SJCRH30 (cell line): ENCODE results near the gene SAP130. TPM values are rescaled to one million over a fixed set of nuclear protein-coding genes. Genes with fewer than 3 reads are reported as not detected.

Experiments used
- DNase-seq, 2 experiments: peaks; one replicate each; pipeline ENCODE4 v3.0.0-alpha.2; 2015 to 2020
- H3K27ac ChIP-seq: fragments of 250-450 bp; sonication (Bioruptor Pico); 2 replicates; pipeline ENCODE4 v1.5.1; 2020; ENCODE audit warnings: mild to moderate bottlenecking, moderate library complexity
- H3K27me3 ChIP-seq: fragments of 250-450 bp; sonication (Bioruptor Pico); 2 replicates; pipeline ENCODE4 v1.5.1; 2020; ENCODE audit warnings: mild to moderate bottlenecking, moderate library complexity
- H3K36me3 ChIP-seq: fragments of 250-450 bp; sonication (Bioruptor Pico); 2 replicates; pipeline ENCODE4 v1.5.1; 2020; ENCODE audit warnings: mild to moderate bottlenecking, moderate library complexity
- H3K4me1 ChIP-seq: fragments of 250-450 bp; sonication (Bioruptor Pico); 2 replicates; pipeline ENCODE4 v1.5.1; 2020; ENCODE audit warnings: mild to moderate bottlenecking, moderate library complexity
- H3K4me3 ChIP-seq: fragments of 250-450 bp; sonication (Bioruptor Pico); 2 replicates; pipeline ENCODE4 v1.5.1; 2020; ENCODE audit warnings: mild to moderate bottlenecking, moderate library complexity
- H3K9me3 ChIP-seq: fragments of 250-450 bp; sonication (Bioruptor Pico); replicated peaks from 2 replicates; pipeline ENCODE4 v1.5.1; 2020; ENCODE audit warnings: mild to moderate bottlenecking, moderate library complexity
- total RNA-seq: library from RNA; depleted of rRNA; stranded (reverse); fragments of >200 nt; shearing (Covaris generic); gene quantifications from 2 replicates; pipeline ENCODE4 v1.2.3, GENCODE V29; 2014

Gene SAP130
- total RNA-seq, 1 experiment from 2014 or later: 23.5 TPM

DNA sequence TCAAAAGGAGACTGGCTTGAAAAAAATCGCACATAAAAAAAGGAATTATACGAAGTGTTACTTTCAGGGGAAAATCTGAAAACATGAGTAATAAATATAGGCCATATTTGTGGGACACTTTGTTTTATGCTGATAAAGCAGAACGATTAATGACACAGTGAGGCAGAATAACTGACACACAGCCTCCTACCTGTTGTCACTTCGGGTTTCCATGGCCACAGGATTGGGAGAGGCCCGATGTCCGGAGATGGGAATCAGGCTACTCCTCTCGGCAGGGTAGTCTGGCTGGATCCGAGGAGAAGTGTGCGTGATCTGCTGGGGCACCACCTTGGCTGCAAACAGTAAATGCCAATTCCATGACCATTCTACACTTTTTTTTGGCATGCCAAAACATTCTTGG lies 31.7 kb downstream of the SAP130 start:
- no peaks in the 10 kb centered on the region for H3K9me3 ChIP-seq
- H3K36me3 ChIP-seq: peaks cover 86% of the 10 kb centered on the region
- no peak for DNase-seq
- H3K4me1 ChIP-seq: no peaks in the 10 kb centered on the region
- H3K27me3 ChIP-seq: no peaks in the 10 kb centered on the region
- H3K27ac ChIP-seq: no peak overlapping the region
- H3K4me3 ChIP-seq: no peak overlapping the region

DNA sequence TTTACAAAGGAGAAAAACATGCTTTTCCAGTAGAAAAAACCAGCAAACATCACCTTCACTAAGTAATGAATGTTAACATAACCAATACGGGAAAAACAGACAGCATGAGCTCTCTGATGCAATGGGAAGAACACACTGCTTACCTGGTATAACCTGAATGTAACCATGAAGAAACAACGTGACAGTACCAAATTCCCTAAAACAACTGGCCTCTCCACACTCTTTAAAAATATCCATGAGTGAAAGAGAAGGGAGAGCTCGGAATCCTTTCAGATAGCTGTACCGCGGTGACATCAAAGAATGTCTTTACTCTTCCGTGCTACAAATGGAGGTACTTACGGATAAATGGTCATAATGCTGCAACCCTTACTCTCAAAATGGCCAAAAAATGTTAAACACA lies 32.1 kb downstream of the SAP130 start:
- Histone ChIP-seq H3K9me3 (no peaks in the 10 kb centered on the region), H3K27me3 (no peaks in the 10 kb centered on the region), H3K27ac (no peak overlapping the region), H3K36me3 (peaks cover 81% of the 10 kb centered on the region), H3K4me1 (no peaks in the 10 kb centered on the region), H3K4me3 (no peak overlapping the region)
- no peak for DNase-seq

DNA sequence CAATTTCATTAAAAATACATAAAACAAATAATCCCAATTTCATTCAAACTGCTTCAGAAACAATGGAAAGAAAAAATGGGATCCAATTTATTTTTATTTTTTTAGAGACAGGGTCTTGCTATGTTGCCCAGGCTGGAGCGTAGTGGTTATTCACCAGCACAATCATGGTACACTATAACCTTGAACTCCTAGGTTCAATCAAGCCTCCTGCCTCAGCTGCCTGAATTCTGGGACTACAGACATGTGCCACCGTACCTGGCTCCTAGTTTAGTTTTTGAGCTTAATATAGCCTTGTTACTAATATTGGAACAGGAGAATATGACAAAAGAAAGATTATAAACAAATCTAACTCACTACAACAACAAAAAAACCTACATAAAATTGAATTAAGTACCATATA lies 34.2 kb downstream of the SAP130 start:
- H3K4me3 ChIP-seq: no peak overlapping the region
- peaks cover 78% of the 10 kb centered on the region for H3K36me3 ChIP-seq
- DNase-seq: no peak
- H3K9me3 ChIP-seq: no peaks in the 10 kb centered on the region
- no peak overlapping the region for H3K27ac ChIP-seq
- no peaks in the 10 kb centered on the region for H3K27me3 ChIP-seq
- H3K4me1 ChIP-seq: no peaks in the 10 kb centered on the region

DNA sequence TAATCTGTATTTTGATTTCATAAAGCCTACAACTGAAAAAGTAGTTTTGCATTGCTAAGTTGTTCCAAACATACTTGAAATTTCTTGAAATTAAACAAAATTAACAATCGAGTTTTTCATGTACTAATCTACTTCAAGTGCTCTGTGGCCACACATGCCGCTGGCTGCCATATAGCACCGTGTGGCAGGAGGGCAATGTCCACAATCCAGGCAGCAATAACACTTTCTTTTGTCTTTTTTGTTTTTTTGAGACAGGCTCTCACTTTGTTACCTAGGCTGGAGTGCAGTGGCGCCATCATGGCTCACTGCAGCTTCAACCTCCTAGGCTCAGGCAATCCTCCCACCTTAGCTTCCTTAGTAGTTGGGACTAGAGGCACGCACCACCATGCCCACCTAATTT lies 36.1 kb downstream of the SAP130 start:
- no peaks in the 10 kb centered on the region for H3K9me3 ChIP-seq
- no peak overlapping the region for H3K4me3 ChIP-seq
- H3K27ac ChIP-seq: no peak overlapping the region
- no peaks in the 10 kb centered on the region for H3K4me1 ChIP-seq
- no peak for DNase-seq
- H3K27me3 ChIP-seq: no peaks in the 10 kb centered on the region
- H3K36me3 ChIP-seq: peaks cover 79% of the 10 kb centered on the region

DNA sequence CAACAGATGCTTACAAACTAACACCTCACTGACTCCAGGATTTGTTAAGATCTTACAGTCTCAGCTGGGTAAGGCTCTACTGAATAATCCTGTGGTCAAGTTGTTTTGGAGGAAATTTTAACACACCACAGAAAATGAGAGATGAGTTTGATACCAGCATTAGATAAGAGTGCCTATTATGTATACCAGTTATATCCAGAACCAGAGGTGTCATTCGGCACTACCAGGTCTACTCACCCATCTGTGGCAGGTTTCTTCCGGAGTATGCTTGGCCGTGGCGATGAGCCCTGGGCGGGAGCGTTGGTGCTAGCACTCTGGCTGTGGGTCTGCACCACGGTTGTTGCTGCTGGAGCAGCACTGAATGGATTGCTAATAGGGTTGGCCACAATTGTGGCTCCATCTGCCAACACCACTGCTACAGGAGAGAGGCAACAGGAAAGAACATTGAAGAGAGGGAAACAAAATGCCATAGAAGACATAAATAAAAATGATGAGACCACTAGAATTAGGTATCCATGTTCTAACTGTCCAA lies 41.2 kb downstream of the SAP130 start:
- Histone ChIP-seq H3K27ac (no peak overlapping the region), H3K4me3 (no peak overlapping the region), H3K27me3 (no peaks in the 10 kb centered on the region), H3K9me3 (no peaks in the 10 kb centered on the region), H3K4me1 (no peaks in the 10 kb centered on the region), H3K36me3 (peaks cover 73% of the 10 kb centered on the region)
- DNase-seq: no peak

DNA sequence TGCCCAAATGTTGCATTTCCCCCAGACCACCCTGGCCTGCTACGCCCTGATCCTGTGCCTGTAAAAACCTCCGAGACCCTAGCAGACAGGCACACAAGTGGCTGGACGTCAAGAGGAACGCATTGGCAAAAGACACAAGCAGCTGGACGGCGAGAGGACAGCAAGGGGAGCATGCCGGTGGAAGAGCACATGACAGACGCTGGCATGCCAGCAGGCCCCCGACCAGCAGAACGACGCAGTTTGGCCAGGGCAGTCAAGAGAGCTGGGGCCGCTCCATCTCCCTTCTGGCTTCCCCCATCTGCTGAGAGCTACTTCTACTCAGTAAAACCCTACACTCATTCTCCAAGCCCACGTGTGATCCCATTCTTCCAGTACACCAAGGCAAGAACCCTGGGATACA lies 42.1 kb downstream of the SAP130 start:
- Histone ChIP-seq H3K4me1 (no peaks in the 10 kb centered on the region), H3K4me3 (no peak overlapping the region), H3K27ac (no peak overlapping the region), H3K9me3 (no peaks in the 10 kb centered on the region), H3K27me3 (no peaks in the 10 kb centered on the region), H3K36me3 (peaks cover 70% of the 10 kb centered on the region)
- no peak for DNase-seq

DNA sequence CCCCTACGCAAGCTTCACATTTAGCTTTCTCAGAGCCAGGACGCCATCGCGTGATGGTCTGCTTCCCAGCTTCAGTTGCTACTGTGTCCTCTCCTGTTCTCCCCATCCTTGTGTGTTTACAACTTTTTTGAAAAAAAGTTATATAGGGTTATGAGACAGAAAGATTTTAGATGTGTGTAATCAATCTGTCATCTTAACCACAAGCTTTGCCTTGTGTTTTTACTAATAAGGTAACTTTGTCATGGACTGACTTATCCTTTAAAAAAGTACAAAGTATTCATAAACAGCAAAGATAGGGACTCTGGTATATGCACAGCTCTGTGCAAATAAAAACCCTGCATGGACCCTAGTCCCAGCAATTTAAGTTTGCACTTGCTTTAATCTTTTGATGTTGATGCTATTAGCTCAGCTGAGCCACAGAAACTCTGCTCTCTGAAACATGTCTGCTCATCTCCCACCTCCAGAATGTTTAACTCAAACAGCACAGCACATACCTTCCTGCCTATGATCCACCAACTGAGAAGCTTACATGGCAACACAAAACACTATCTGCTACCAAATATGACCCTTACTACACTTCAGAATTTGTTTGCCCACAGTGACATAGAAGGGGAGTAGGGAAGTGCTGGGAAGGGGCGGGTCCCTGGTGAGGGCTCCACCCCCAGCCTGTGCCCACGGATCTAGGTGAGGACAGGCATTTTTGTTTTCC lies 42.7 kb downstream of the SAP130 start:
- H3K27ac ChIP-seq: no peak overlapping the region
- no peaks in the 10 kb centered on the region for H3K4me1 ChIP-seq
- H3K9me3 ChIP-seq: no peaks in the 10 kb centered on the region
- DNase-seq: no peak
- no peaks in the 10 kb centered on the region for H3K27me3 ChIP-seq
- H3K36me3 ChIP-seq: peaks cover 69% of the 10 kb centered on the region
- no peak overlapping the region for H3K4me3 ChIP-seq

DNA sequence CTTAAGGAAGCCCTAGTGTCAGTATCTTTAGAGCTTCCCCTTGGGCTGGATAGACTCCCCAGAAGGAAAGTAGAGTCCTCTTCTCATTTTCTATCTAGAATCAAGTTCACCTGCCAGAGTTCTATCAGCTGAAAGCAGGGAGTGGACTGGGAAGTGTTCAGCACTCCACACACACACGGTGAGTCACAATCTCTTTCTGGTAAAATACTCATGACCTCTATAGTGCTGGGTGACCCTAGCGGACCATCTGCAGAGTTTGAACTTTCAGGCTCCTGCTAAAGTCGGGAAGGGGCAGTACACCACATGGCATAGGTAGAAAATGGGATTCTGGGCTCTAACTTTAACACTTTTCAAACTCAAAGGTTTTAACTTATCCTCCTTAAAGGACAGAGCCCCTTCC lies 43.3 kb downstream of the SAP130 start:
- Histone ChIP-seq H3K36me3 (peaks cover 65% of the 10 kb centered on the region), H3K4me1 (no peaks in the 10 kb centered on the region), H3K27ac (no peak overlapping the region), H3K9me3 (no peaks in the 10 kb centered on the region), H3K27me3 (no peaks in the 10 kb centered on the region), H3K4me3 (no peak overlapping the region)
- no peak for DNase-seq

DNA sequence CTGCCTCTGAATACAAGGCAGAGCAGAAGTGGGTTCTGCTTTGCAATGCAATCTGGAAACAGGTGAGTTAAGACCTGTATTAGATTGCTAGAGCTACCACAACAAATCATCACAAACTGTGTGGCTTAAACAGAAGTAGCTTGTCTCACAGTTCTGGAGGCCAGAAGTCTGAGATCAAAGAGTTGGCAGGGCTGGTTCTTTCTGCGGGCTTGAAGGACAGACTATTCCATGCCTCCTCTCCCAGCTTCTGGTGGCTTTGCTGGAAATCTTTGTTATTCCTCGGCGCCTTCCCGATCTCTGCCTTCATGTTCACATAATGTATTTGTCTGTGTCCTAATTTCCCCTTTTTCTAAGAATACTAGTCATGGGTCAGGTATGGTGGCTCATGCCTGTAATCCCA lies 58.4 kb downstream of the SAP130 start:
- H3K36me3 ChIP-seq: peaks cover 49% of the 10 kb centered on the region
- H3K27ac ChIP-seq: no peak overlapping the region
- H3K9me3 ChIP-seq: no peaks in the 10 kb centered on the region

DNA sequence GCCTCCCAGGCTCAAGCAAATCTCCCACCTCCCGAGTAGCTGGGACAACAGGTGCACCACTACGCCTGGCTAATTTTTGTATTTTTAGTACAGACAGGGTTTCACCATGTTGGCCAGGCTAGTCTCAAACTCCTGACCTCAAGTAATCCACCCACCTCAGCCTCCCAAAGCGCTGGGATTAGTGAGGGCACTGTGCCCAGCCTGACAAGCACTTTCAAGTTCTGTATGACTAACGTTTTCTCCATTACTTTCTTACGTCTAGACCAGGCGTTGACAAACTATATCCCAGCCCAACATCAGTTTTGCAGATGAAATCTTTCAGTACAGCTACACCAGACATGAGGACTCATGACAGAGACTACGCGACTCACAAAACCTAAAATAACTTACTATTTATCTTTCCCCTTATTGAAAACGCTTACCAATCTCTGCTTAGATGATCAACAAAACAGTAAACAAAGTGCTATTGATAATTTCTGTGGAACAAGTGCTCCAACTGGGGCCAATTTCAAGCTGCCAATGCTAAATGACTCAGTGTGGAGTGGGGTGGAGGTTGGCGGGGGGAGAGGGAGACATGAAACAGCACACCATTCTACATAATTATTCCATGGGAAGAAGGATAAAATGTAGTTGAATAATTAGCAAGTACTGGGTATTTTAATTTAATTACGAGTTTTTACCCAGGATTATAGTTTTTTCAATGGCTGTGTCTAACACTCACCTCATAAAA lies 59.1 kb downstream of the SAP130 start:
- Histone ChIP-seq H3K9me3 (no peaks in the 10 kb centered on the region), H3K27me3 (no peaks in the 10 kb centered on the region), H3K27ac (peak overlapping the region; percentile 6; the same call in 1 of the 2 replicates), H3K36me3 (peaks cover 46% of the 10 kb centered on the region), H3K4me1 (peaks cover 11% of the 10 kb centered on the region), H3K4me3 (no peak overlapping the region)
- peak; percentile 85 to 87 for DNase-seq

More for the DNA sequence above, 58.4 kb downstream of the SAP130 start:
- Histone ChIP-seq H3K4me1 (peaks cover 11% of the 10 kb centered on the region), H3K4me3 (no peak overlapping the region), H3K27me3 (no peaks in the 10 kb centered on the region)
- peak in 1 of 2 experiments; percentile 7 for DNase-seq

DNA sequence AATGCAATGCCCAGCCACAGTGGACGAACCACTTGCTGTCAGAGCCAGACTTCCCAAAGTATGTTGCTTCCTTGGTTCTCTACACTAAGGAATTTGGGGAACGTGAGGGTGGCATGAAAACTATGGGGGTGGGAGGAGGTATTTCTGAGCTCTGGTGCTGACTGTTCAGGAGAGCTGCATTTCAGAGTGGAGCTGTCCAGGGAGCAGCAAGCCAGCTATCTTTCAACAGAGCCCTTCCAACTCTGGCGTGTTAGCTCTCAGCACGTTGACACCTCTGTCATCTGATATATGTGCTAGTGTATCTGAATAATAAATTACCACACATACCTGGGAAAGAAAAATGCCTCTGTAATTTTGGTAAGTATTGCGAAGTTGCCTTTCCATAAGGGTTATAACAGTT lies 66.1 kb downstream of the SAP130 start:
- H3K9me3 ChIP-seq: 0 out of 2 replicates have a peak, but pooled peaks cover 3% of the 10 kb centered on the region
- no peaks in the 10 kb centered on the region for H3K4me1 ChIP-seq
- DNase-seq: no peak
- H3K27ac ChIP-seq: no peak overlapping the region
- no peak overlapping the region for H3K4me3 ChIP-seq
- H3K27me3 ChIP-seq: no peaks in the 10 kb centered on the region
- peaks cover 47% of the 10 kb centered on the region for H3K36me3 ChIP-seq

DNA sequence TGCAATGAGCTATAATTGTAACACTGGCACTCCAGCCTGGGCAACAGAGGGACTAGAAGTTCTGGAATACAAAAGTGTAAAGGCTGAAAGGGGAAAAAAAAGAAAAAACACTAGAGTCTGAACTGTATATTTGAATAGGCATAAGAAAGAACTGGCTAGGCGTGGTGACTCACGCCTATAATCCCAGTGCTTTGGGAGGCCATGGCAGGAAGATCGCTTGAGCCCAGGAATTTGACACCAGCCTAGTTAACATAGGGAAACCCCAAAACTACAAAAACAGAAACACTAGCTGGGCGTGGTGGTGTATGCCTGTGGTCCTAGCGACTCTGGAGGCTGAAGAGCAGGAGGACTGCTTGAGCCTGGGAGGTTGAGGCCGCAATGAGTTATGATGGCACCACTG lies 70.6 kb downstream of the SAP130 start:
- H3K9me3 ChIP-seq: 0 out of 2 replicates have a peak, but pooled peaks cover 2% of the 10 kb centered on the region
- H3K4me3 ChIP-seq: no peak overlapping the region
- H3K36me3 ChIP-seq: peaks cover 42% of the 10 kb centered on the region
- H3K4me1 ChIP-seq: no peaks in the 10 kb centered on the region
- peak; percentile 24 to 44 for DNase-seq
- H3K27ac ChIP-seq: no peak overlapping the region
- H3K27me3 ChIP-seq: no peaks in the 10 kb centered on the region

DNA sequence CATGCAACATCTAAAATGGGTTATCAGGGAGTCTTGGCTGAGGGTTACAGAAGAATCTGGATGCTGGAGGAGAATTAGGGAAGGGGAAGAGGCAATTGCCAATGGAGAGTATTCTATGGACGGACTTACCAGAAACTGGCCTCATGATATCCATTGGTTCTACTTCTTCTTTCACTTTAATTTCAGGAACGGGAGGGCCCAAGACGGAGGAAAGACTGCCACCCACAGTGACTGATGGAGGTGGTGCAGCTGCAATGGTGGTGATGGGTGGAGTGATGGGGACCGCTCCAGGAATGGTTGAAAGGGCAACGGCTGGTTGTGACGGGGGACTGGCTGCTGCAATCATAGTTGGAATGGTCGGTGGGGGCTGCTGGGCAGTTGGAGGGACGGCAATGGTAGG lies 73.0 kb downstream of the SAP130 start:
- Histone ChIP-seq H3K9me3 (no peaks in the 10 kb centered on the region), H3K4me3 (no peak overlapping the region), H3K4me1 (no peaks in the 10 kb centered on the region), H3K27ac (no peak overlapping the region), H3K36me3 (peaks cover 40% of the 10 kb centered on the region), H3K27me3 (no peaks in the 10 kb centered on the region)
- no peak for DNase-seq

DNA sequence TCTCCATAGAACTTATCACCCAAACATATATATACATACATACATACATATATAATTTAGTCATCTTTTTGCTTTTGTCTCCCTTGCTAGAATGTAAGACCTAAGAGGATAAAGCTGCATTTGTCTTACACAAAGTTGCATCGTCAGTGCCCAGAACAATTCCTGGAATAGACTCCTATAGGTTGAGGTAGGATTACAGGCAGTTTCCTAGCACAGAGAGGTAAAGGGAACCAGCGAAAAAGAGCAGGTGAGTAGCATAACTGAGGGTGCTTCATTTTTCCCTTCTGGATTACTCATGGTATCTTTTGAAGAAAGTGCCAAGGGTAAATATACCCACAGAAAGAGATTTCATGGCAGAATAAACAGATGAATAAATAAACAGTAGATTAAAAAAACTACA lies 74.0 kb downstream of the SAP130 start:
- H3K4me1 ChIP-seq: no peaks in the 10 kb centered on the region

DNA sequence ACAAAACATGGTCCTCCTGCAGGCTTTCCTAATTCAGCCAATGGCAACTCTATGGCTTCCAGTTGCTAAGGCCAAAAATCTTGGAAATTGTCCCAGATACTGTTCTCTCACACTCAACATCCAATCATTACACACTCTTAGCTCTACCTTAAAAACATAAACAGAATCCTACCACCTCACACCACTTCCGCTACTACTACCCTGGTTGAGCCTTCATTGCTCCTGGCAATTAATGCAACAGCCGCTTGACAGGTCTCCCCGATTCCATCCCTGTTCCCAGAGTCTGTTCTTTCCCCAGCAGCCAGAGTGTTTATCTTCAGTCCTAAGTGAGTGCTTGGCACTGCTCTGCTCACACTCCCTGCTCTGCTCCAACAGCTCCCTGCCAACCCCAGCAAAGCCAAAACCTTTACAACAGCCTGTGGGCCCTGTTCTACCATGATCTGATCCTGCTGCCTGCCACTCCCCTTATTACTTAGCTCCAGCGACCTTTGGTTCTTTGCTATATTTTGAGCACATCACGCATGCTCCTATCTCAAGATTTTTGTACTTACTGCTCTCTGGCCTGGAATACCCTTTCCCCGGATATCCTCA lies 74.6 kb downstream of the SAP130 start:
- no peak overlapping the region for H3K27ac ChIP-seq
- H3K4me3 ChIP-seq: no peak overlapping the region
- H3K27me3 ChIP-seq: no peaks in the 10 kb centered on the region
- no peaks in the 10 kb centered on the region for H3K9me3 ChIP-seq
- no peaks in the 10 kb centered on the region for H3K4me1 ChIP-seq
- DNase-seq: no peak
- peaks cover 54% of the 10 kb centered on the region for H3K36me3 ChIP-seq

More for the DNA sequence above, 74.0 kb downstream of the SAP130 start:
- Histone ChIP-seq H3K27me3 (no peaks in the 10 kb centered on the region), H3K36me3 (peaks cover 48% of the 10 kb centered on the region), H3K4me3 (no peak overlapping the region), H3K27ac (no peak overlapping the region), H3K9me3 (no peaks in the 10 kb centered on the region)
- DNase-seq: no peak
